ENCODE data around the gene BRICD5. TPM values are rescaled to one million over a fixed set of nuclear protein-coding genes. Genes with fewer than 3 reads are reported as not detected.

The BRICD5 gene
- total RNA-seq, 3 donors from 2014 or later (not counting 1 experiment from before 2014, with no cell fraction given), result 3.2 to 5.2 (median 3.6) TPM

- H3K4me3 Mint-ChIP-seq, result peak within 1 kb of the TSS; percentile 87
- no peaks in the 10 kb centered on the region for H3K9me3 ChIP-seq (ENCODE audit: control insufficient read depth, insufficient read depth, low read length)
- no peaks in the 10 kb centered on the region for H3K9me3 Mint-ChIP-seq
- peaks cover 22% of the 10 kb centered on the region for H3K4me1 ChIP-seq (ENCODE audit: control insufficient read depth, insufficient read depth, low read length)
- DNase-seq, result peak; percentile 96 to 99
- H3K27ac ChIP-seq (ENCODE audit: low read length), result peak within 1 kb of the TSS; percentile 82
- under 1% methylated on average over 82 of the region's 82 CpGs for WGBS (ENCODE audit: insufficient coverage)
- ATAC-seq, result peak; percentile 97 to 100 (median 97)
- intact Hi-C loops (cut with micrococcal nuclease), result loop anchor here (1.0 to 5.0 kb wide), 2 partner anchors 28 to 44 kb away; partner anchors contain the start of genes ECI1 and RNPS1
- peaks cover 0 to 24% of the 10 kb centered on the region in 2 donors for H3K4me1 Mint-ChIP-seq
- TF ChIP-seq CTCF (IDR thresholded peaks at IDR 0.05), result no peak
- peaks cover 7% of the 10 kb centered on the region for H3K36me3 ChIP-seq (ENCODE audit: control insufficient read depth, insufficient read depth, low read length)
- H3K4me3 ChIP-seq (ENCODE audit: low read length), result peak within 1 kb of the TSS; percentile 97
- H3K36me3 Mint-ChIP-seq, result no peaks in the 10 kb centered on the region
- peak within 1 kb of the TSS; percentile 63 to 88 for H3K27ac Mint-ChIP-seq
- no peaks in the 10 kb centered on the region for H3K27me3 Mint-ChIP-seq (ENCODE audit: low read depth in 2 of 2)
- no peaks in the 10 kb centered on the region for H3K27me3 ChIP-seq (ENCODE audit: control insufficient read depth, insufficient read depth, low read length)
Measured at GRCh38 chr16:2223221-2223941, 12.7 kb upstream of the BRICD5 start, which contains the start of gene E4F1. Gene E4F1 (plus strand): TSS chr16:2223591. CDS start chr16:2223614, 23 bp downstream.

GRCh38 chr16:2216330-2216729, 5.7 kb upstream of the BRICD5 start:
- no peaks in the 10 kb centered on the region for H3K27me3 ChIP-seq (ENCODE audit: control insufficient read depth, insufficient read depth, low read length)
- H3K4me3 ChIP-seq (ENCODE audit: low read length), result no peak overlapping the region
- H3K27ac ChIP-seq (ENCODE audit: low read length), result no peak overlapping the region
- peak overlapping the region; percentile 91 for H3K4me3 Mint-ChIP-seq
- no peaks in the 10 kb centered on the region for H3K9me3 ChIP-seq (ENCODE audit: control insufficient read depth, insufficient read depth, low read length)
- WGBS (ENCODE audit: insufficient coverage), result 94% methylated on average over 3 of the region's 4 CpGs
- ATAC-seq (no peak), DNase-seq (no peak)
- H3K9me3 Mint-ChIP-seq, result no peaks in the 10 kb centered on the region
- peaks cover 31% of the 10 kb centered on the region for H3K4me1 ChIP-seq (ENCODE audit: control insufficient read depth, insufficient read depth, low read length)
- TF ChIP-seq CTCF (IDR thresholded peaks at IDR 0.05), result no peak
- H3K27me3 Mint-ChIP-seq (ENCODE audit: low read depth in 2 of 2), result no peaks in the 10 kb centered on the region
- H3K36me3 ChIP-seq (ENCODE audit: control insufficient read depth, insufficient read depth, low read length), result peaks cover 5% of the 10 kb centered on the region
- peaks cover 0 to 16% of the 10 kb centered on the region in 2 donors for H3K4me1 Mint-ChIP-seq
- H3K36me3 Mint-ChIP-seq, result no peaks in the 10 kb centered on the region
- intact Hi-C loops (cut with micrococcal nuclease), result loop anchor here (10.0 kb wide), 1 partner anchor 62 kb away; the partner anchor contains the start of gene TRAF7
- no peak overlapping the region for H3K27ac Mint-ChIP-seq

- Histone ChIP-seq H3K36me3 (ENCODE audit: control insufficient read depth, insufficient read depth, low read length) (peaks cover 5% of the 10 kb centered on the region), H3K4me1 (ENCODE audit: control insufficient read depth, insufficient read depth, low read length) (peaks cover 31% of the 10 kb centered on the region), H3K9me3 (ENCODE audit: control insufficient read depth, insufficient read depth, low read length) (no peaks in the 10 kb centered on the region), H3K27ac (ENCODE audit: low read length) (peak within 1 kb of the TSS; percentile 58), H3K27me3 (ENCODE audit: control insufficient read depth, insufficient read depth, low read length) (no peaks in the 10 kb centered on the region), H3K4me3 (ENCODE audit: low read length) (peak within 1 kb of the TSS; percentile 53)
- no peaks in the 10 kb centered on the region for H3K9me3 Mint-ChIP-seq
- DNase-seq (no peak), ATAC-seq (peak; percentile 94 to 97 (median 95))
- H3K36me3 Mint-ChIP-seq, result no peaks in the 10 kb centered on the region
- peak within 1 kb of the TSS; percentile 71 to 87 for H3K27ac Mint-ChIP-seq
- no peak for TF ChIP-seq CTCF (IDR thresholded peaks at IDR 0.05)
- WGBS (ENCODE audit: insufficient coverage), result under 1% methylated on average over 48 of the region's 48 CpGs
- peak within 1 kb of the TSS; percentile 91 for H3K4me3 Mint-ChIP-seq
- peaks cover 0 to 16% of the 10 kb centered on the region in 2 donors for H3K4me1 Mint-ChIP-seq
- no peaks in the 10 kb centered on the region for H3K27me3 Mint-ChIP-seq (ENCODE audit: low read depth in 2 of 2)
- intact Hi-C loops (cut with micrococcal nuclease), result loop anchor here (10.0 kb wide), 1 partner anchor 60 kb away; the partner anchor contains the start of gene TRAF7
Measured at GRCh38 chr16:2214719-2214968, 4.0 kb upstream of the BRICD5 start, which contains the start of gene PGP. Gene PGP (minus strand): TSS chr16:2214840. CDS start chr16:2214777, 63 bp downstream.
